GM19351 (cell line): ENCODE data around the gene VEGFA.

Source experiments
- ATAC-seq: cut with Tn5 transposase; IDR thresholded peaks from one replicate; pipeline ENCODE4 v1.9.1; 2021; ENCODE audit warnings: mild to moderate bottlenecking, moderate library complexity; ENCODE audit not compliant: unreplicated experiment

VEGFA gene

GRCh38 chr6:43769526-43770371 lies at the start of gene VEGFA:
TSS of gene VEGFA (plus strand) at chr6:43770211.
- ATAC-seq, result peak; percentile 46

- no peak for ATAC-seq
Measured at GRCh38 chr6:43720999-43721398, 49.0 kb upstream of the VEGFA start.

- ATAC-seq, result no peak
Measured at GRCh38 chr6:43722920-43723545, 47.0 kb upstream of the VEGFA start.

GRCh38 chr6:43723737-43724295 lies 46.2 kb upstream of the VEGFA start:
- peak; percentile 74 for ATAC-seq

GRCh38 chr6:43724354-43724753 lies 45.7 kb upstream of the VEGFA start:
- no peak for ATAC-seq

GRCh38 chr6:43724914-43725642 lies 44.9 kb upstream of the VEGFA start:
- ATAC-seq, result peak; percentile 73

- ATAC-seq, result no peak
Measured at GRCh38 chr6:43725643-43726580, 44.1 kb upstream of the VEGFA start.

- no peak for ATAC-seq
Measured at GRCh38 chr6:43727634-43728033, 42.4 kb upstream of the VEGFA start.

- ATAC-seq, result no peak
Measured at GRCh38 chr6:43728586-43728985, 41.4 kb upstream of the VEGFA start.

GRCh38 chr6:43729537-43729936 lies 40.5 kb upstream of the VEGFA start:
- ATAC-seq, result no peak

GRCh38 chr6:43730634-43731033 lies 39.4 kb upstream of the VEGFA start:
- no peak for ATAC-seq

GRCh38 chr6:43733471-43734293 lies 36.3 kb upstream of the VEGFA start:
- ATAC-seq, result no peak

GRCh38 chr6:43734294-43734665 lies 35.7 kb upstream of the VEGFA start:
- ATAC-seq, result no peak

- no peak for ATAC-seq
Measured at GRCh38 chr6:43735642-43736199, 34.3 kb upstream of the VEGFA start.

- no peak for ATAC-seq
Measured at GRCh38 chr6:43736211-43736786, 33.7 kb upstream of the VEGFA start.

GRCh38 chr6:43736844-43737243 lies 33.2 kb upstream of the VEGFA start:
- no peak for ATAC-seq

GRCh38 chr6:43737272-43738081 lies 32.5 kb upstream of the VEGFA start:
- no peak for ATAC-seq

- no peak for ATAC-seq
Measured at GRCh38 chr6:43738267-43738676, 31.7 kb upstream of the VEGFA start.
